ENCODE data around the gene TMC2. TPM values are rescaled to one million over a fixed set of nuclear protein-coding genes. Genes with fewer than 3 reads are reported as not detected.
"Not testable (repeated sequence)": the region's sequence is repeated elsewhere in the genome, so short reads cannot be mapped to it uniquely, and the experiment has no call there.

TMC2 gene
- total RNA-seq, 2 donors from 2014 or later = not detected

DNA sequence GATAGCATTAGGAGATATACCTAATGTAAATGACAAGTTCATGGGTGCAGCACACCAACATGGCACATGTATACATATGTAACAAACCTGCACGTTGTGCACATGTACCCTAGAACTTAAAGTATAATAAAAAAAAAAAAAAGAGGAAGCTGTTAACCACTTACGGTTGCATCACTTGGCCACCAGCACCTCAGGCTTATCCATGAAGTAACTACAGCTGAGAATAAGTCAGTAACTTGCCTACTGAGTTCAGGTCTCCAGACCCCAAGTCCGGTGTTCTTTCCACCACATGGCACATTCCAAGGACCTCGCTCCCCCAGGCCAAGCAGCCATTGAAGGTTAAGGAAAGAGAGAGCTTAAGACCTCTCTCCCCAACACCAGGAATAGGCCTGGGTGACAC lies 148.4 kb downstream of the TMC2 start:
- not testable (repeated sequence) for H3K27ac Mint-ChIP-seq; ATAC-seq (replicated peaks in 1 of 2); H3K9me3 Mint-ChIP-seq; H3K36me3 Mint-ChIP-seq (ENCODE audit: insufficient read depth in 2 of 2); DNase-seq; H3K4me3 Mint-ChIP-seq
- Mint-ChIP-seq H3K27me3 (ENCODE audit: low read depth) (peaks cover 24% of the 10 kb centered on the region), H3K4me1 (ENCODE audit: low read depth) (peaks cover 15% of the 10 kb centered on the region)

DNA sequence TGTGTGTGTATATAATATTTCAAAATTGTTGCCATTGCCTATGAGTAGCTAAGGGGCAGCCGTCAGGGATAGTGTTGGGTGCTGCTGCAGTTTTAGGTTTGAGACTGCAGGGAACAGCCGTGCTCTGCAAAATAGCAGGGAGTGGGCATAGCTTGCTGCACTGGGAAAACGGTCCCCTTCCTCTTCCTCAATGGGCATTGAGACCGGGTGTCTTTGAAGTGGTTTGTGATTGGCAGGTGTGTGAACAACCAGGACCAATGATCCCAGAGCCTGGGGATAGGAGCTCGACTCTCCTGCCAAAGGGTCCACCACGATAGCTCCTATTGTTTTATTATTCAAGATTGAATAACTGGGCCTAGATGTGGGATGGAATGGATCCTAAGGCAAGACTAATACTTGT lies 151.1 kb downstream of the TMC2 start:
- no peak overlapping the region for H3K27ac Mint-ChIP-seq
- peak overlapping the region; percentile 65 to 72 for H3K4me3 Mint-ChIP-seq
- ATAC-seq (replicated peaks in 1 of 2) (no peak), DNase-seq (no peak)
- H3K36me3 Mint-ChIP-seq (ENCODE audit: insufficient read depth in 2 of 2) = peaks cover 7 to 9% of the 10 kb centered on the region in 2 donors
- peaks cover 41% of the 10 kb centered on the region for H3K27me3 Mint-ChIP-seq (ENCODE audit: low read depth)
- H3K9me3 Mint-ChIP-seq = no peaks in the 10 kb centered on the region
- H3K4me1 Mint-ChIP-seq (ENCODE audit: low read depth) = peaks cover 26% of the 10 kb centered on the region

- ATAC-seq (replicated peaks in 1 of 2) (peak; percentile 76 to 81), DNase-seq (peak; percentile 84 to 89)
- peaks cover 7 to 9% of the 10 kb centered on the region in 2 donors for H3K36me3 Mint-ChIP-seq (ENCODE audit: insufficient read depth in 2 of 2)
- H3K27me3 Mint-ChIP-seq (ENCODE audit: low read depth) = peaks cover 36% of the 10 kb centered on the region
- H3K9me3 Mint-ChIP-seq = no peaks in the 10 kb centered on the region
- H3K4me1 Mint-ChIP-seq (ENCODE audit: low read depth) = peaks cover 26% of the 10 kb centered on the region
- H3K27ac Mint-ChIP-seq = no peak overlapping the region
- peak overlapping the region; percentile 65 to 72 for H3K4me3 Mint-ChIP-seq
These were observed 151.7 kb downstream of the TMC2 start for GRCh38 chr20:2688041-2688591.

DNA sequence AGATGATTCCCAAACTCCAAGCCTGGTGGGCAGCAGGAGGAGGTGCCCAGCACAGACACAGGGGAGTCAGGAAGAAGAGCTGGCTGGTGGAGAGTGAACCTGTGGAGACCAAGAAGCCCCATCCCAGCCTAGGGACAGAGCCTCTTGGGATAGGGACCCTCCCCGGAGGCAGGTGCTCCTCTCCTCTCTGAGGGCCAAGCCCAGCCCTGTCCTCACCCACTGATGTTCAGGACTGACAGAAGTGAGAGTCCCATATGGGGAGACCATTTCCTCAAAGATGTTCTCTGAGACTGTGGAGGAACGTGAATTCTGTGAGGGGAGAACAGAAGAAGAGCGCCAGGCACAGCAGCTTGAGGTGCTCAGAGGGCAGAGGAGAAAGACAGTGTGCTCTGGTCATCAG lies 153.8 kb downstream of the TMC2 start:
- Mint-ChIP-seq H3K4me3 (no peak overlapping the region), H3K27ac (no peak overlapping the region), H3K9me3 (no peaks in the 10 kb centered on the region), H3K36me3 (ENCODE audit: insufficient read depth in 2 of 2) (peaks cover 7 to 9% of the 10 kb centered on the region in 2 donors), H3K27me3 (ENCODE audit: low read depth) (peaks cover 45% of the 10 kb centered on the region), H3K4me1 (ENCODE audit: low read depth) (peaks cover 32% of the 10 kb centered on the region)
- no peak for DNase-seq
- no peak for ATAC-seq (replicated peaks in 1 of 2)

DNA sequence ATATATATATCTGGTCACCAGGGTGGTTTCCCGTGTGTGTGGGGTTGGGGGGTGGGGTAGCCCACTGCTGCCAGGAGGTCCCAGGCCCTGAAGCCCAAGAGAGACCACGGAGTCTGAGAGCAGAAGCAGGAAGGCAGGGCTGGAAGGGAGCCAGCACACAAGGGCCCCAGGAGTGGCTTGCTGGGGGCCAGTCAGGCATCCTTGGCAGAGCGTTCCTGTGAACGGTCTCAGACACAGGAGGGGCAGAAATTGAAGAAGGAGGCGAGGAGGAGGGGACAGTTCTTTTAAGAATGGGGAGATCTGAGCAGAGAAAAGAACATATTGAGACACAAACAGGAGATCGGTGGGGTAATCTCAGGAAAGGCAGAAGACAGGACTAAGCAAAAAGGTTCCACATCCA lies 154.3 kb downstream of the TMC2 start:
- peaks cover 45% of the 10 kb centered on the region for H3K27me3 Mint-ChIP-seq (ENCODE audit: low read depth)
- ATAC-seq (replicated peaks in 1 of 2) (no peak), DNase-seq (no peak)
- H3K4me3 Mint-ChIP-seq = peak overlapping the region; percentile 89 to 98
- H3K4me1 Mint-ChIP-seq (ENCODE audit: low read depth) = peaks cover 32% of the 10 kb centered on the region
- peaks cover 7 to 9% of the 10 kb centered on the region in 2 donors for H3K36me3 Mint-ChIP-seq (ENCODE audit: insufficient read depth in 2 of 2)
- H3K27ac Mint-ChIP-seq = no peak overlapping the region
- H3K9me3 Mint-ChIP-seq = no peaks in the 10 kb centered on the region

GRCh38 chr20:2691127-2691526 lies 154.8 kb downstream of the TMC2 start:
- Mint-ChIP-seq H3K27ac (no peak overlapping the region), H3K36me3 (ENCODE audit: insufficient read depth in 2 of 2) (peaks cover 7 to 9% of the 10 kb centered on the region in 2 donors), H3K27me3 (ENCODE audit: low read depth) (peaks cover 49% of the 10 kb centered on the region), H3K4me3 (peak overlapping the region; percentile 89 to 98), H3K4me1 (ENCODE audit: low read depth) (peaks cover 32% of the 10 kb centered on the region), H3K9me3 (no peaks in the 10 kb centered on the region)
- ATAC-seq (replicated peaks in 1 of 2) = no peak
- no peak for DNase-seq

Other genes with a start within 250 kb of the TMC2 start
- not detected for gene TGM3, start 240.6 kb upstream of the TMC2 start, total RNA-seq
- gene TGM6, start 155.7 kb upstream of the TMC2 start, total RNA-seq = not detected
- gene SNRPB, start 65.8 kb upstream of the TMC2 start, total RNA-seq = 100 to 1,000 TPM; 286 to 329 TPM
- 10 to 100 TPM; 12.4 to 16.4 TPM for gene ZNF343, start 27.7 kb upstream of the TMC2 start, total RNA-seq
- 100 to 1,000 TPM; 263 to 392 TPM for gene NOP56, start 116.1 kb downstream of the TMC2 start, total RNA-seq
- 100 to 1,000 TPM; 101 to 127 TPM for gene IDH3B, start 127.6 kb downstream of the TMC2 start, total RNA-seq
- 10 to 100 TPM in 1 of 2 donors, 1 to 10 TPM in 1; 8.9 to 23.0 TPM for gene EBF4, start 156.2 kb downstream of the TMC2 start, total RNA-seq